HCT116 (cell line): ENCODE results near the gene FOXL2. TPM values are rescaled to one million over a fixed set of nuclear protein-coding genes. Genes with fewer than 3 reads are reported as not detected.

Source experiments
- ATAC-seq: fragments of 200-7000 bp; cut with Tn5 transposase; 2 replicates; pipeline ENCODE4 v1.9.1; 2020; ENCODE audit warnings: mild to moderate bottlenecking, moderate library complexity
- BruUV-seq: library from RNA; stranded (reverse); fragments of 400-500 nt; replicated peaks from 2 replicates; lab custom pipeline; 2021; lab: Mats Ljungman, UMichigan
- CTCF ChIA-PET: fragments of 300-600 bp; sonication (Branson Sonifier 250); formaldehyde crosslinking; loops from one replicate; lab custom pipeline; 2021; ENCODE audit warnings: antibody characterized with exemption; lab: Charles Lee
- POLR2A ChIA-PET: fragments of 300-600, 350-600 bp; sonication (Branson Sonifier 250); formaldehyde crosslinking; loops from one replicate; lab custom pipeline; 2021; ENCODE audit warnings: antibody characterized with exemption; lab: Charles Lee
- RAD21 ChIA-PET, 2 experiments: fragments of 300-600 bp; sonication (Branson Sonifier 250); formaldehyde crosslinking; loops; one replicate each; lab custom pipeline; 2023; ENCODE audit warnings: low total read pairs in 2 of 2; ENCODE audit not compliant: uncharacterized antibody in 2 of 2, unreplicated experiment in 2 of 2, low non-redundant PET in 1 of 2; lab: Charles Lee
- DNase-seq: peaks from one replicate; pipeline ENCODE4 v3.0.0-alpha.2; 2010; ENCODE audit warnings: low read depth, low spot score
- H2AFZ ChIP-seq: fragments of 200-600 bp; shearing (Covaris generic), sonication (generic); 2 replicates; pipeline ENCODE4 v1.6.1; 2017; ENCODE audit warnings: low read depth, mixed run types, mixed read lengths, antibody characterized with exemption, low read length; ENCODE audit not compliant: poor library complexity, severe bottlenecking
- H3K27ac ChIP-seq: 2 replicates; pipeline ENCODE4 v1.5.1; 2012; ENCODE audit warnings: low read depth, low read length
- H3K27me3 ChIP-seq: fragments of 200-600 bp; sonication (generic); 2 replicates; pipeline ENCODE4 v1.6.1; 2016; ENCODE audit warnings: mixed run types, low read length, mixed read lengths; ENCODE audit not compliant: insufficient read depth
- H3K36me3 ChIP-seq, 2 experiments: fragments of 200-500 bp in 1 of 2; fragments of 200-600 bp in 1 of 2; sonication (Bioruptor generic) in 1 of 2; sonication (generic) in 1 of 2; 2 replicates each; pipeline versions ENCODE4 v1.5.1 to v1.6.1; 2014 to 2016; ENCODE audit warnings: low read length in 2 of 2, inconsistent platforms in 1 of 2, mixed read lengths in 1 of 2, mixed run types in 1 of 2; ENCODE audit not compliant: insufficient read depth in 2 of 2, control insufficient read depth in 1 of 2
- H3K4me1 ChIP-seq, 2 experiments: fragments of 200-600 bp in 1 of 2; sonication (generic) in 1 of 2; 2 replicates each; pipeline versions ENCODE4 v1.5.1 to v1.6.1; 2012 to 2017; ENCODE audit warnings: low read length in 2 of 2, inconsistent platforms in 1 of 2, mild to moderate bottlenecking in 1 of 2, mixed read lengths in 1 of 2, mixed run types in 1 of 2, moderate library complexity in 1 of 2; ENCODE audit not compliant: insufficient read depth in 2 of 2, control insufficient read depth in 1 of 2
- H3K4me2 ChIP-seq: fragments of 200-600 bp; sonication (generic); 2 replicates; pipeline ENCODE4 v1.6.1; 2017; ENCODE audit warnings: mixed run types, low read length, mixed read lengths
- H3K4me3 ChIP-seq, 2 experiments: fragments of 200-600 bp in 1 of 2; sonication (generic) in 1 of 2; replicated peaks in 1 of 2; 2 replicates each; pipeline ENCODE4 v1.5.1; 2011 to 2016; ENCODE audit warnings: low read length in 2 of 2, control low read depth in 1 of 2, low read depth in 1 of 2, mild to moderate bottlenecking in 1 of 2, mixed read lengths in 1 of 2, mixed run types in 1 of 2
- H3K79me2 ChIP-seq: fragments of 200-600 bp; sonication (generic); 2 replicates; pipeline ENCODE4 v1.6.1; 2017; ENCODE audit warnings: mild to moderate bottlenecking, mixed run types, low read length, moderate library complexity, mixed read lengths; ENCODE audit not compliant: insufficient read depth
- H3K9ac ChIP-seq: fragments of 200-600 bp; sonication (generic); 2 replicates; pipeline ENCODE4 v1.6.1; 2016; ENCODE audit warnings: low read length, mixed read lengths
- H3K9me2 ChIP-seq: fragments of 200-600 bp; sonication (generic), shearing (Covaris generic); 2 replicates; pipeline ENCODE4 v1.6.1; 2017; ENCODE audit warnings: mixed run types, mild to moderate bottlenecking, moderate library complexity; ENCODE audit not compliant: insufficient read depth
- H3K9me3 ChIP-seq, 2 experiments: fragments of 200-500 bp in 1 of 2; fragments of 200-600 bp in 1 of 2; sonication (Bioruptor generic) in 1 of 2; sonication (generic) in 1 of 2; 2 replicates each; pipeline ENCODE4 v1.6.1; 2014 to 2017; ENCODE audit warnings: low read length in 2 of 2, mixed read lengths in 2 of 2, inconsistent platforms in 1 of 2, low read depth in 1 of 2, mild to moderate bottlenecking in 1 of 2, mixed run types in 1 of 2, moderate library complexity in 1 of 2; ENCODE audit not compliant: control insufficient read depth in 1 of 2, insufficient read depth in 1 of 2
- H4K20me1 ChIP-seq: fragments of 200-600 bp; sonication (generic), shearing (Covaris generic); 2 replicates; pipeline ENCODE4 v1.6.1; 2017; ENCODE audit warnings: mixed run types, mild to moderate bottlenecking, moderate library complexity; ENCODE audit not compliant: insufficient read depth
- CBX3 ChIP-seq: IDR thresholded peaks from 2 replicates; pipeline ENCODE4 v1.6.1; 2012; ENCODE audit warnings: low read depth
- CTCF ChIP-seq, 3 experiments: fragments of 200-600 bp in 1 of 3; sonication (generic) in 1 of 3; IDR thresholded peaks in 2 of 3; conservative IDR thresholded peaks in 1 of 3; 2 replicates each; pipeline ENCODE4 v1.5.1; 2012 to 2017; ENCODE audit warnings: low read depth in 2 of 3, low read length in 2 of 3, antibody characterized with exemption in 1 of 3, borderline replicate concordance in 1 of 3, control low read depth in 1 of 3, mild to moderate bottlenecking in 1 of 3, mixed read lengths in 1 of 3, mixed run types in 1 of 3, moderate library complexity in 1 of 3; ENCODE audit not compliant: insufficient read depth in 1 of 3
- POLR2A ChIP-seq: IDR thresholded peaks from 2 replicates; pipeline ENCODE4 v1.7.0; 2011; ENCODE audit warnings: borderline replicate concordance; ENCODE audit not compliant: insufficient read depth, insufficient read length; ENCODE audit errors: extremely low read depth
- RAD21 ChIP-seq: IDR thresholded peaks from 2 replicates; pipeline ENCODE4 v1.6.1; 2012; ENCODE audit warnings: low read depth, mild to moderate bottlenecking
- REST ChIP-seq: IDR thresholded peaks from 2 replicates; pipeline ENCODE4 v1.6.1; 2012; ENCODE audit warnings: low read depth
- SP1 ChIP-seq: IDR thresholded peaks from 2 replicates; pipeline ENCODE4 v1.6.1; 2012; ENCODE audit warnings: low read depth
- SRF ChIP-seq: IDR thresholded peaks from 2 replicates; pipeline ENCODE4 v1.6.1; 2012; ENCODE audit warnings: low read depth
- TCF7L2 ChIP-seq: IDR thresholded peaks from 2 replicates; pipeline ENCODE4 v1.7.0; 2011; ENCODE audit warnings: borderline replicate concordance, inconsistent platforms; ENCODE audit not compliant: insufficient read depth, insufficient read length; ENCODE audit errors: extremely low read depth
- YY1 ChIP-seq: IDR thresholded peaks from 2 replicates; pipeline ENCODE4 v1.6.1; 2011; ENCODE audit warnings: low read length, low read depth, moderate library complexity, mild to moderate bottlenecking; ENCODE audit not compliant: insufficient replicate concordance; ENCODE audit errors: extremely low read depth
- intact Hi-C: fragments of 100-400 bp; cut with micrococcal nuclease; formaldehyde crosslinking; loops from 2 replicates; pipeline ENCODE4 v1.10.0; 2022
- total RNA-seq: library from RNA; stranded (reverse); gene quantifications from one replicate; pipeline ENCODE4 v1.2.1, GENCODE V29; 2021; ENCODE audit not compliant: unreplicated experiment

FOXL2 gene
- total RNA-seq, 1 experiment from 2014 or later = not detected

GRCh38 chr3:138941259-138941885 is 5.6 kb downstream of the FOXL2 start:
- no peaks in the 10 kb centered on the region for H3K9me3 ChIP-seq
- H3K4me2 ChIP-seq = no peak overlapping the region
- DNase-seq = peak; percentile 32
- no TSS peak for BruUV-seq
- H3K9me2 ChIP-seq = no peaks in the 10 kb centered on the region
- H3K4me3 ChIP-seq = no peak overlapping the region
- ATAC-seq = peak; percentile 83
- H3K27me3 ChIP-seq = no peaks in the 10 kb centered on the region
- CTCF ChIA-PET = interaction anchor here (1.0 to 2.1 kb wide), 5 partner anchors 14 to 413 kb away, joined by 3 to 7 read pairs (median 5); no protein-coding TSS in a partner anchor
- no peaks in the 10 kb centered on the region for H3K79me2 ChIP-seq
- H4K20me1 ChIP-seq = no peaks in the 10 kb centered on the region
- H3K4me1 ChIP-seq = peaks cover 2 to 7% of the 10 kb centered on the region in 2 experiments; a peak in 3 of 4 replicates
- H3K9ac ChIP-seq = no peak overlapping the region
- H2AFZ ChIP-seq = no peak overlapping the region
- POLR2A ChIA-PET = no interaction called here
- RAD21 ChIA-PET = interaction anchor here in 1 of 2 experiments (0.9 kb wide), 1 partner anchor 19 kb away, joined by 3 read pairs; no protein-coding TSS in a partner anchor
- TF ChIP-seq POLR2A (no peak), REST (no peak), TCF7L2 (no peak), YY1 (peak; percentile 40), SRF (no peak), RAD21 (peak; percentile 68), CBX3 (no peak), SP1 (no peak), CTCF (IDR thresholded peaks at IDR 0.05 in 2 of 3, conservative IDR thresholded peaks at IDR 0.05 in 1 of 3; ENCODE audit: borderline replicate concordance in 1 of 3, insufficient read depth in 1 of 3, low read depth in 2 of 3, low read length in 2 of 3) (peak; percentile 71 to 80 (median 79))
- no peaks in the 10 kb centered on the region for H3K36me3 ChIP-seq
- intact Hi-C loops = loop anchor here (1.0 kb wide), 1 partner anchor 388 kb away; no protein-coding TSS in a partner anchor
- no peak overlapping the region for H3K27ac ChIP-seq
